CD4-positive, alpha-beta T cell treated with Interleukin-2 at 100 ng/mL for 4 hours (primary cell): Measurements from ENCODE around the gene LIN7A.
"Not testable (repeated sequence)": the region's sequence is repeated elsewhere in the genome, so short reads cannot be mapped to it uniquely, and the experiment has no call there.

Experiments
- DNase-seq: peaks from one replicate; pipeline ENCODE4 v3.0.0-alpha.2; 2020; ENCODE audit warnings: low spot score

The LIN7A gene

GRCh38 chr12:80807640-80808288, 130.0 kb downstream of the LIN7A start:
- no peak for DNase-seq

GRCh38 chr12:80805106-80805505, 132.6 kb downstream of the LIN7A start:
- no peak for DNase-seq

GRCh38 chr12:80802652-80803400, 134.9 kb downstream of the LIN7A start:
- no peak for DNase-seq

DNA sequence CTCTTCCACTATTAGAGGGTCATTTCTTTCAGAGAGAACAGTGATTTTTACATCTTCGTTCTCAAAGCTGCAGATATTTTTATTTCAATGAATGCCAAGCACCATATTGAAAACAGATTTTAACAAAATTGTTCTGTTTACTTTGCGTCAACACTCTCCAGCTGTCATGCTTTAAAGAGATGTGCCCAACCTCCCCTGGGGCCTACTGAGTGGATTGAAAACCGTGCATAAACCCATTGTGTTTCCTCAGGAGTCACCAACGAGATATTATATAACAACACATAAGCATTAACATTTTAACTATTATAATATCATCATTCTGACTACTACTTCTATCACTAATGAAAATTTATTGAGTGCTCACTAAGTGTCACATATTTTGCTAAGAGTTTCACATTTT, 139.5 kb downstream of the LIN7A start:
- no peak for DNase-seq

GRCh38 chr12:80794551-80794950, 143.2 kb downstream of the LIN7A start:
- no peak for DNase-seq

GRCh38 chr12:80792861-80793260, 144.9 kb downstream of the LIN7A start:
- no peak for DNase-seq

GRCh38 chr12:80791863-80792262, 145.9 kb downstream of the LIN7A start:
- DNase-seq, result no peak

- DNase-seq, result not testable (repeated sequence)
Measured at GRCh38 chr12:80788407-80788806, 149.3 kb downstream of the LIN7A start.

GRCh38 chr12:80782963-80783470, 154.7 kb downstream of the LIN7A start:
- DNase-seq, result not testable (repeated sequence)

DNA sequence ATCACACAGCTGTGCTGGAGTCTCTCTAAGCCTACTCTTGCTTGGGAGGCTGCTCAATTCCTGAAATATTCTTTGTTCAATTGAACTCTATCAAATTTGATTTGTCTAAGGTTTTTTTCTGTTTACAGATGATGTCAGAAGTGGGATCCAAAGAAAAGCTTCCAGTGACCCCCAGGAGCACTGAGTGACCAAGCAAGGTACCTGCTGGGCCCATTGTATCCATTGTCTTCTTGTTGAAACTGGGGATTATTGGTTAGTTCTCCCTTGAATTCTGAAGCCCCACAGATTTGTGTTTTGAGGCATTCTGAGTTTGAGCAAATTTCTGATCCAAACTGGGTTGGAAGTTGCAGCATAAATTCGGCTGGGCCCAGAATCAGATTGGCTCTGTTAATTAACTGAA, 156.4 kb downstream of the LIN7A start:
- DNase-seq, result no peak

DNA sequence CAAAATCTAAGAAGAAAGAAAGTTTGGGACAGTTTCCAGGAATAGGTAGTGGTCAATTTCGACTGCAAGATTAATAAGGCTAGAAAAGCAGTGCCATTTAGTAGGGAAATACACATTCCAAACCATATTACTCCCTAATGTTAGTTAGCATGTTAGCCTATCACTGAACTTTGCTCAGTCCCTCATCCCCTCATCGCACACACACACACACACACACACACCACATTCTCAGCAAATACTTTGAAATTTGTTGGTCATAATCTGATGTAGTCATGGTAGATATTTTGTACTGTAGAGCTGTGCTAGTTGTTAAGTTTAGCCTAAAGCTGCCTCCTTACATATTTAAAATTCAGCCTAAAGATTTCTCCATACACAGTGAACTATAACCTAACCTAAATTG, 157.0 kb downstream of the LIN7A start:
- no peak for DNase-seq

- DNase-seq, result no peak
Measured at GRCh38 chr12:80778005-80778541, 159.7 kb downstream of the LIN7A start.

DNA sequence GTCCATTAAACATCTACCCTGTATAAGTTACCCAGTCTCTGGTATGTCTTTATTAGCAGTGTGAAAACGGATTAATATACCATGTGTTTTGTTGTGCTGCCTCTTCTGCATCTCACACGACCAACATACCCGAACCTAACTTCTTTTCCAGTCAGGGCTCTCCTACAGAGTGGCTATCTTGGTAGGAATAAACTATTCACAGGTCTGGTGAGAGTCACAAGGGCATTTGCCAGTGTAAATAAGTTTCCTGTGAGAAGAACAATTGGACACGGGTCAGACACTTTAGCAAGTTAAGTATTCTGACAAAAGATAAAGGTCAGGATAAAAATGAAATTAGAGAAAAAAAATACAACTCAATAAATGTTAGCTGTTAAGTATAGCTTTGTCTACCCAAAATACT, 160.1 kb downstream of the LIN7A start:
- no peak for DNase-seq

DNA sequence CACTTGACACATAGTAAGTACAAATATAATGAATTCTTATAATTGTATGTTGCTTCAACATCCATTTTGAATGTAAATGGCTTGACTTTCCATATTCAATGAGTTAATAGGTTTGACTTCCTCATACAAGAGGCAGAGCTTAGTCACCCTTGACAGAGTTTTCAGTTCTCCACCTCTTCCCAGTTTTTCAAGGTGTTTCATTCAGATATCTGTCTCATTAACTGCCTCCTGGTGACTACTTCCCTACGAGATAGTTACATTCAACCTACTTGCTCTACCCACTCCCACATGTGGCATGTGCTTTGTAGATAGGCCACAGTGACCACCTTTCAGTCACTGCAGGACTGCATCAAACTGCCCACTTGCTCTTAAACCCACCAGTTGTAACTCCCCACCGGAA, 161.0 kb downstream of the LIN7A start:
- DNase-seq, result no peak

- DNase-seq, result no peak
Measured at GRCh38 chr12:80770958-80771357, 166.8 kb downstream of the LIN7A start.

- no peak for DNase-seq
Measured at GRCh38 chr12:80769553-80770140, 168.1 kb downstream of the LIN7A start.

- no peak for DNase-seq
Measured at GRCh38 chr12:80766897-80767296, 170.8 kb downstream of the LIN7A start.

GRCh38 chr12:80766210-80766609, 171.5 kb downstream of the LIN7A start:
- no peak for DNase-seq

- no peak for DNase-seq
Measured at GRCh38 chr12:80763874-80764273, 173.9 kb downstream of the LIN7A start.

- no peak for DNase-seq
Measured at GRCh38 chr12:80761838-80762237, 175.9 kb downstream of the LIN7A start.

- DNase-seq, result no peak
Measured at GRCh38 chr12:80756875-80757274, 180.9 kb downstream of the LIN7A start.

GRCh38 chr12:80754274-80754673, 183.5 kb downstream of the LIN7A start:
- DNase-seq, result no peak

GRCh38 chr12:80752464-80752863, 185.3 kb downstream of the LIN7A start:
- no peak for DNase-seq
